GM12878 (cell line): ENCODE measurements around the gene NET1. TPM values are rescaled to one million over a fixed set of nuclear protein-coding genes. Genes with fewer than 3 reads are reported as not detected.

Source experiments
- ATAC-seq: fragments of 200-7000 bp; cut with Tn5 transposase; 3 replicates; pipeline ENCODE4 v1.9.1; 2020; ENCODE audit warnings: mild to moderate bottlenecking, moderate library complexity
- BruUV-seq: library from RNA; stranded (reverse); fragments of 400-500 nt; replicated peaks from 2 replicates; lab custom pipeline; 2021; lab: Mats Ljungman, UMichigan
- CTCF ChIA-PET: fragments of 300-600 bp; sonication (Branson Sonifier 250); formaldehyde crosslinking; extraction: SDS; loops from one replicate; lab custom pipeline; 2021; ENCODE audit warnings: inconsistent platforms; lab: Yijun Ruan, JAX
- POLR2A ChIA-PET: fragments of 350-600 bp; formaldehyde crosslinking; extraction: SDS; loops from one replicate; lab custom pipeline; 2021; ENCODE audit warnings: inconsistent platforms; lab: Charles Lee
- RAD21 ChIA-PET: fragments of 300-600 bp; sonication (Branson Sonifier 250); formaldehyde crosslinking; loops from one replicate; lab custom pipeline; 2023; ENCODE audit warnings: antibody characterized with exemption; ENCODE audit not compliant: unreplicated experiment; lab: Charles Lee
- SMC1A ChIA-PET: fragments of 300-600 bp; sonication (Branson Sonifier 250); formaldehyde crosslinking; loops from one replicate; lab custom pipeline; 2023; ENCODE audit not compliant: unreplicated experiment, uncharacterized antibody; lab: Charles Lee
- DNase-seq: peaks from one replicate; pipeline ENCODE4 v3.0.0-alpha.2; 2011; ENCODE audit warnings: low read depth, low spot score
- FAIRE-seq: peaks from 3 replicates; lab custom pipeline; 2011; peaks lifted over from hg19 to GRCh38; lab: Jason Lieb, UNC
- H2AFZ ChIP-seq: 2 replicates; pipeline ENCODE4 v1.6.0; 2011; ENCODE audit warnings: low read depth, low read length, control low read depth; ENCODE audit not compliant: control insufficient read depth
- H3K27ac ChIP-seq: 2 replicates; pipeline ENCODE4 v1.5.1; 2011; ENCODE audit warnings: control low read depth; ENCODE audit not compliant: control insufficient read depth, insufficient read depth
- H3K27me3 ChIP-seq, 2 experiments: replicated peaks in 1 of 2; 2 replicates each; pipeline versions ENCODE4 v1.6.0 to v1.6.1; 2011; ENCODE audit warnings: low read length in 1 of 2; ENCODE audit not compliant: control insufficient read depth in 2 of 2, insufficient read depth in 2 of 2
- H3K36me3 ChIP-seq, 2 experiments: 2 replicates each; pipeline ENCODE4 v1.5.1; 2011; ENCODE audit warnings: low read length in 1 of 2; ENCODE audit not compliant: control insufficient read depth in 2 of 2, insufficient read depth in 2 of 2
- H3K4me1 ChIP-seq: 2 replicates; pipeline ENCODE4 v1.6.1; 2011; ENCODE audit warnings: mild to moderate bottlenecking, low read length, moderate library complexity, mixed read lengths; ENCODE audit not compliant: control insufficient read depth, insufficient read depth
- H3K4me2 ChIP-seq: 2 replicates; pipeline ENCODE4 v1.6.0; 2011; ENCODE audit warnings: control low read depth; ENCODE audit not compliant: control insufficient read depth, insufficient read depth
- H3K4me3 ChIP-seq: fragments of 200-600 bp; sonication (generic); 2 replicates; pipeline ENCODE4 v1.5.1; 2016
- H3K79me2 ChIP-seq: 2 replicates; pipeline ENCODE4 v1.6.0; 2011; ENCODE audit warnings: low read length; ENCODE audit not compliant: control insufficient read depth, insufficient read depth
- H3K9ac ChIP-seq: 2 replicates; pipeline ENCODE4 v1.8.0; 2011; ENCODE audit warnings: low read length, control low read depth, mixed read lengths; ENCODE audit not compliant: control insufficient read depth, insufficient read depth
- H3K9me3 ChIP-seq: replicated peaks from 3 replicates; pipeline ENCODE4 v1.5.1; 2011; ENCODE audit warnings: mild to moderate bottlenecking, low read length; ENCODE audit not compliant: control insufficient read depth, insufficient read depth
- H4K20me1 ChIP-seq: 2 replicates; pipeline ENCODE4 v1.6.0; 2011; ENCODE audit not compliant: control insufficient read depth, insufficient read depth
- BCL11A ChIP-seq: IDR thresholded peaks from 2 replicates; pipeline ENCODE4 v1.6.1; 2011; ENCODE audit warnings: low read depth, low read length
- BMI1 ChIP-seq: fragments of 450-650 bp; IDR thresholded peaks from 2 replicates; pipeline ENCODE4 v1.6.1; 2016; ENCODE audit warnings: mild to moderate bottlenecking, moderate library complexity, borderline replicate concordance
- EED ChIP-seq: sonication (generic); IDR thresholded peaks from 2 replicates; pipeline ENCODE4 v1.6.1; 2016; ENCODE audit warnings: antibody characterized with exemption, low read depth
- NBN ChIP-seq: fragments of 450-650 bp; IDR thresholded peaks from 2 replicates; pipeline ENCODE4 v1.6.1; 2016
- RFX5 ChIP-seq: IDR thresholded peaks from 2 replicates; pipeline ENCODE4 v1.6.1; 2011; ENCODE audit warnings: low read depth, low read length, improper control_type of control experiment
- SRF ChIP-seq, 2 experiments: IDR thresholded peaks; 2 replicates each; pipeline ENCODE4 v1.6.1; 2011; ENCODE audit warnings: low read depth in 2 of 2, low read length in 2 of 2, mild to moderate bottlenecking in 1 of 2, moderate library complexity in 1 of 2
- YY1 ChIP-seq: IDR thresholded peaks from 2 replicates; pipeline ENCODE4 v1.6.1; 2011; ENCODE audit warnings: low read depth, mild to moderate bottlenecking, low read length
- ZNF24 ChIP-seq: fragments of 450-650 bp; IDR thresholded peaks from 2 replicates; pipeline ENCODE4 v1.6.1; 2017; ENCODE audit warnings: antibody characterized with exemption, mild to moderate bottlenecking
- WGBS: methylation state at CpG from one replicate; pipeline ENCODE4 v1.1.6; 2016; ENCODE audit warnings: low lambda C conversion rate; ENCODE audit not compliant: insufficient replicate concordance, insufficient coverage; ENCODE audit errors: missing lambda C conversion rate; 5-methylcytosine and 5-hydroxymethylcytosine counted together
- in situ Hi-C: fragments of 300-500 bp; cut with MboI; formaldehyde crosslinking; loops from 9 replicates; pipeline ENCODE4 v1.14.3; 2018; ENCODE audit warnings: mixed read lengths
- intact Hi-C: fragments of 100-400 bp; cut with micrococcal nuclease; formaldehyde crosslinking; loops from one replicate; pipeline ENCODE4 v1.14.2; 2022; ENCODE audit not compliant: unreplicated experiment
- polyA plus RNA-seq, 11 experiments: library from polyadenylated mRNA; depleted of rRNA in 4 of 11; unstranded in 6 of 11; stranded (reverse) in 5 of 11; fragments of >200 nt; fragmentation: Nextera tagmentation in 4 of 11; fragmentation: Illumina TruSeq in 1 of 11; extraction: Ambion mirVana in 4 of 11; extraction: Trizol in 1 of 11; gene quantifications; 1 replicate in 1 of 11; 2 replicates in 10 of 11; pipeline versions ENCODE4 v1.2.1 to v1.2.3, GENCODE V29; 2011 to 2016; ENCODE audit warnings: inconsistent platforms in 2 of 11, missing spikeins in 2 of 11, low read depth in 1 of 11
- total RNA-seq, 4 experiments: library from RNA; depleted of rRNA in 3 of 4; stranded (reverse); fragments of >200 nt in 3 of 4; fragmentation: Illumina TruSeq in 1 of 4; extraction: Trizol in 1 of 4; gene quantifications; 2 replicates each; pipeline versions ENCODE4 v1.2.1 to v1.2.3, GENCODE V29; 2013 to 2021
- TF ChIP-seq, protein P1 (sequence below): IDR thresholded peaks from 2 replicates; pipeline ENCODE4 v1.6.1; 2011; ENCODE audit warnings: mild to moderate bottlenecking, low read depth, low read length, moderate library complexity; ENCODE audit not compliant: insufficient replicate concordance
- TF ChIP-seq, protein P2 (sequence below): fragments of 450-650 bp; IDR thresholded peaks from 2 replicates; pipeline ENCODE4 v1.6.1; 2016; ENCODE audit warnings: mild to moderate bottlenecking
- TF ChIP-seq, protein P3 (sequence below): IDR thresholded peaks from 2 replicates; pipeline ENCODE4 v1.6.1; 2012; ENCODE audit warnings: low read depth, low read length, improper control_type of control experiment

The NET1 gene
- total and polyA plus RNA-seq, 10 of the 15 experiments (the other 5 are each of a cell fraction or from before 2014, with no cell fraction given) = 6.5 to 22.7 (median 18.4) TPM

DNA sequence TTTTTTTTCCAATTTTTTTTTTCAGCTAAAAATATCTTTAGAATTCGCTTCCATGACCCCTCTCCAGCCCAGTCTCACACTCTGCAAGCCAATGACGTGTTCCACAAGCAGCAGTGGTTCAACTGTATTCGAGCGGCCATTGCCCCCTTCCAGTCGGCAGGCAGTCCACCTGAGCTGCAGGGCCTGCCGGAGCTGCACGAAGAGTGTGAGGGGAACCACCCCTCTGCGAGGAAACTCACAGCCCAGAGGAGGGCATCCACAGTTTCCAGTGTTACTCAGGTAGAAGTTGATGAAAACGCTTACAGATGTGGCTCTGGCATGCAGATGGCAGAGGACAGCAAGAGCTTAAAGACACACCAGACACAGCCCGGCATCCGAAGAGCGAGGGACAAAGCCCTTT, 44.2 kb downstream of the NET1 start (continued):
- TF ChIP-seq, protein P1, sequence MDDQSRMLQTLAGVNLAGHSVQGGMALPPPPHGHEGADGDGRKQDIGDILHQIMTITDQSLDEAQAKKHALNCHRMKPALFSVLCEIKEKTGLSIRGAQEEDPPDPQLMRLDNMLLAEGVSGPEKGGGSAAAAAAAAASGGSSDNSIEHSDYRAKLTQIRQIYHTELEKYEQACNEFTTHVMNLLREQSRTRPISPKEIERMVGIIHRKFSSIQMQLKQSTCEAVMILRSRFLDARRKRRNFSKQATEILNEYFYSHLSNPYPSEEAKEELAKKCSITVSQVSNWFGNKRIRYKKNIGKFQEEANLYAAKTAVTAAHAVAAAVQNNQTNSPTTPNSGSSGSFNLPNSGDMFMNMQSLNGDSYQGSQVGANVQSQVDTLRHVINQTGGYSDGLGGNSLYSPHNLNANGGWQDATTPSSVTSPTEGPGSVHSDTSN = no peak
- no peak for TF ChIP-seq SRF (IDR thresholded peaks at IDR 0.05; ENCODE audit: low read depth in 2 of 2, low read length in 2 of 2)
- TF ChIP-seq ZNF24 = no peak
- TF ChIP-seq, protein P2, sequence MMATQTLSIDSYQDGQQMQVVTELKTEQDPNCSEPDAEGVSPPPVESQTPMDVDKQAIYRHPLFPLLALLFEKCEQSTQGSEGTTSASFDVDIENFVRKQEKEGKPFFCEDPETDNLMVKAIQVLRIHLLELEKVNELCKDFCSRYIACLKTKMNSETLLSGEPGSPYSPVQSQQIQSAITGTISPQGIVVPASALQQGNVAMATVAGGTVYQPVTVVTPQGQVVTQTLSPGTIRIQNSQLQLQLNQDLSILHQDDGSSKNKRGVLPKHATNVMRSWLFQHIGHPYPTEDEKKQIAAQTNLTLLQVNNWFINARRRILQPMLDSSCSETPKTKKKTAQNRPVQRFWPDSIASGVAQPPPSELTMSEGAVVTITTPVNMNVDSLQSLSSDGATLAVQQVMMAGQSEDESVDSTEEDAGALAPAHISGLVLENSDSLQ = no peak
- no peak for TF ChIP-seq NBN

DNA sequence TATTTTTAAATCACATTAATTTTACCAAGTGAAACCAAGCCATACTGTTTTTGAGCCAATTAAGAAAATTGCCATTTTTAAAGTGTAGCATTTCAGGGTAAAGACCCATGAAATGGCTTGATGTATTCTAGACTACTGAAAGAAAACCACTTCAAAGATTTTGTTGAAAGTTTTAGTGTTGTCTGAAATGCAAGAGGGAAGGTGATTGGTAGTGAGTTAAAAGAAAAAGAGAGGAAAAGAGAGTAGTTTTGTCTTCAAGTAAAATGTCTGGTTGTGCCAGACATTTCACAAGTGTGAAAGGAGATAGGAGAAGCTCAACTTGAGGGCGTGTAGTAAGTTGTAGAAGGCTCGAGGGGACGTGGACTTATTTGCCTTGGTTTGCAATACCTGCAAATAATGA, 45.4 kb downstream of the NET1 start:
- H3K27ac ChIP-seq = no peak overlapping the region
- no peaks in the 10 kb centered on the region for H3K9me3 ChIP-seq
- no peak overlapping the region for H2AFZ ChIP-seq
- RAD21 ChIA-PET = no interaction called here
- no peak overlapping the region for H3K4me3 ChIP-seq
- H4K20me1 ChIP-seq = no peaks in the 10 kb centered on the region
- CTCF ChIA-PET = no interaction called here
- no TSS peak for BruUV-seq
- H3K4me2 ChIP-seq = no peak overlapping the region
- H3K36me3 ChIP-seq = peaks cover 5 to 18% of the 10 kb centered on the region in 2 experiments
- intact Hi-C loops = no loop called here
- TF ChIP-seq RFX5 = no peak
- no peak for TF ChIP-seq BMI1
- no peak for TF ChIP-seq EED
- TF ChIP-seq BCL11A = no peak
- TF ChIP-seq, protein P3, sequence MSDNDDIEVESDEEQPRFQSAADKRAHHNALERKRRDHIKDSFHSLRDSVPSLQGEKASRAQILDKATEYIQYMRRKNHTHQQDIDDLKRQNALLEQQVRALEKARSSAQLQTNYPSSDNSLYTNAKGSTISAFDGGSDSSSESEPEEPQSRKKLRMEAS = no peak
- no peak for TF ChIP-seq YY1
- H3K79me2 ChIP-seq = no peaks in the 10 kb centered on the region
- H3K4me1 ChIP-seq = no peaks in the 10 kb centered on the region
- WGBS = 97% methylated on average over 3 of the region's 3 CpGs
- H3K27me3 ChIP-seq = no peaks in the 10 kb centered on the region
- POLR2A ChIA-PET = no interaction called here
- FAIRE-seq (no peak), DNase-seq (no peak), ATAC-seq (no peak)
- no peak overlapping the region for H3K9ac ChIP-seq
- in situ Hi-C loops = no loop called here
- SMC1A ChIA-PET = no interaction called here
